Ectodermal cell (in vitro differentiated cells): ENCODE measurements around the gene CLASP1. TPM values are rescaled to one million over a fixed set of nuclear protein-coding genes. Genes with fewer than 3 reads are reported as not detected.
A peak's percentile ranks its signal among the peaks of the same experiment; 100 is the strongest.
"Not testable (repeated sequence)": the region's sequence is repeated elsewhere in the genome, so short reads cannot be mapped to it uniquely, and the experiment has no call there.

Source experiments
- H3K27ac ChIP-seq: 2 replicates; pipeline ENCODE4 v1.7.0; 2013; ENCODE audit warnings: mild to moderate bottlenecking, low read depth, low read length; ENCODE audit not compliant: insufficient read depth, poor library complexity, severe bottlenecking
- H3K27me3 ChIP-seq: 2 replicates; pipeline ENCODE4 v1.7.0; 2013; ENCODE audit warnings: mild to moderate bottlenecking, low read length; ENCODE audit not compliant: insufficient read depth, control insufficient read depth, poor library complexity, severe bottlenecking
- H3K36me3 ChIP-seq: one replicate; pipeline ENCODE4 v1.7.0; 2013; ENCODE audit warnings: low read length; ENCODE audit not compliant: control insufficient read depth, insufficient read depth
- H3K4me1 ChIP-seq: one replicate; pipeline ENCODE4 v1.7.0; 2013; ENCODE audit warnings: low read length; ENCODE audit not compliant: control insufficient read depth, insufficient read depth
- H3K4me3 ChIP-seq: 2 replicates; pipeline ENCODE4 v1.7.0; 2013; ENCODE audit warnings: low read depth, low read length, control low read depth; ENCODE audit not compliant: insufficient read depth
- H3K9me3 ChIP-seq: 2 replicates; pipeline ENCODE4 v1.7.0; 2013; ENCODE audit warnings: mild to moderate bottlenecking, low read length, moderate library complexity; ENCODE audit not compliant: control insufficient read depth
- WGBS, 2 experiments: methylation state at CpG; one replicate each; pipeline ENCODE4 v1.1.7; 2013; ENCODE audit warnings: missing lambda C conversion rate in 2 of 2; 5-methylcytosine and 5-hydroxymethylcytosine counted together
- polyA plus RNA-seq, 4 experiments: library from polyadenylated mRNA; stranded (reverse); fragments of 50-300 nt; gene quantifications; one replicate each; pipeline ENCODE4 v1.2.3, GENCODE V29; 2013

CLASP1 gene
- polyA plus RNA-seq (2013, experiment 1 of 4) = 49.5 TPM
- 60.1 TPM for polyA plus RNA-seq (2013, experiment 2 of 4)
- polyA plus RNA-seq (2013, experiment 3 of 4) = 38.0 TPM
- polyA plus RNA-seq (2013, experiment 4 of 4) = 45.3 TPM

- Histone ChIP-seq H3K4me1 (peaks cover 14% of the 10 kb centered on the region), H3K27ac (peak within 1 kb of the TSS; percentile 95), H3K27me3 (no peaks in the 10 kb centered on the region), H3K9me3 (no peaks in the 10 kb centered on the region), H3K4me3 (peak within 1 kb of the TSS; percentile 95), H3K36me3 (no peaks in the 10 kb centered on the region)
- 0% methylated on average over 35 to 36 of the region's 36 CpGs for WGBS, 2 experiments
Observed at GRCh38 chr2:121649149-121649595, at the start of gene CLASP1. TSS of gene CLASP1 (minus strand) at chr2:121649462. CDS start at chr2:121605895, 43,567 bp downstream.

GRCh38 chr2:121698318-121698930 is 49.2 kb upstream of the CLASP1 start:
- no peak overlapping the region for H3K27ac ChIP-seq
- H3K27me3 ChIP-seq = no peaks in the 10 kb centered on the region
- no peak overlapping the region for H3K4me3 ChIP-seq
- H3K4me1 ChIP-seq = no peaks in the 10 kb centered on the region
- H3K36me3 ChIP-seq = no peaks in the 10 kb centered on the region
- H3K9me3 ChIP-seq = no peaks in the 10 kb centered on the region
- WGBS, 2 experiments = 92 to 94% methylated on average over 11 of the region's 11 CpGs

GRCh38 chr2:121697108-121697631 is 47.9 kb upstream of the CLASP1 start:
- no peak overlapping the region for H3K27ac ChIP-seq
- no peaks in the 10 kb centered on the region for H3K27me3 ChIP-seq
- WGBS, 2 experiments = 57 to 58% methylated on average over 4 of the region's 4 CpGs

GRCh38 chr2:121696410-121696930 is 47.2 kb upstream of the CLASP1 start:
- 87 to 89% methylated on average over 7 of the region's 7 CpGs for WGBS, 2 experiments

More at GRCh38 chr2:121697108-121697631, 47.9 kb upstream of the CLASP1 start:
- Histone ChIP-seq H3K36me3 (no peaks in the 10 kb centered on the region), H3K9me3 (no peaks in the 10 kb centered on the region), H3K4me3 (no peak overlapping the region), H3K4me1 (no peaks in the 10 kb centered on the region)

GRCh38 chr2:121695171-121695451 is 45.8 kb upstream of the CLASP1 start:
- H3K27ac ChIP-seq = no peak overlapping the region
- 31 to 33% methylated on average over 2 of the region's 2 CpGs for WGBS, 2 experiments
- H3K9me3 ChIP-seq = no peaks in the 10 kb centered on the region
- H3K27me3 ChIP-seq = no peaks in the 10 kb centered on the region
- no peaks in the 10 kb centered on the region for H3K36me3 ChIP-seq
- H3K4me1 ChIP-seq = no peaks in the 10 kb centered on the region
- H3K4me3 ChIP-seq = no peak overlapping the region

More at GRCh38 chr2:121696410-121696930, 47.2 kb upstream of the CLASP1 start:
- H3K27me3 ChIP-seq = no peaks in the 10 kb centered on the region
- no peaks in the 10 kb centered on the region for H3K9me3 ChIP-seq
- H3K4me1 ChIP-seq = no peaks in the 10 kb centered on the region
- no peaks in the 10 kb centered on the region for H3K36me3 ChIP-seq
- H3K4me3 ChIP-seq = no peak overlapping the region
- H3K27ac ChIP-seq = no peak overlapping the region

- Histone ChIP-seq H3K4me1 (no peaks in the 10 kb centered on the region), H3K9me3 (no peaks in the 10 kb centered on the region), H3K4me3 (no peak overlapping the region), H3K27ac (no peak overlapping the region), H3K27me3 (no peaks in the 10 kb centered on the region), H3K36me3 (no peaks in the 10 kb centered on the region)
- WGBS, 2 experiments = 81 to 86% methylated on average over 6 of the region's 6 CpGs
Observed at GRCh38 chr2:121694398-121695170, 45.3 kb upstream of the CLASP1 start.

GRCh38 chr2:121690572-121690971 is 41.3 kb upstream of the CLASP1 start:
- not testable (repeated sequence) for H3K36me3 ChIP-seq, H3K27ac ChIP-seq, H3K27me3 ChIP-seq, H3K4me1 ChIP-seq, H3K9me3 ChIP-seq, H3K4me3 ChIP-seq
- 89 to 94% methylated on average over 3 of the region's 3 CpGs for WGBS, 2 experiments

GRCh38 chr2:121690095-121690494 is 40.8 kb upstream of the CLASP1 start:
- 94 to 95% methylated on average over 6 of the region's 6 CpGs for WGBS, 2 experiments
- Histone ChIP-seq H3K36me3 (no peaks in the 10 kb centered on the region), H3K9me3 (no peaks in the 10 kb centered on the region), H3K4me1 (no peaks in the 10 kb centered on the region), H3K4me3 (no peak overlapping the region), H3K27me3 (no peaks in the 10 kb centered on the region), H3K27ac (no peak overlapping the region)

- peak overlapping the region; percentile 44 for H3K27ac ChIP-seq
Observed at GRCh38 chr2:121689356-121689755, 40.1 kb upstream of the CLASP1 start.

GRCh38 chr2:121688820-121689219 is 39.6 kb upstream of the CLASP1 start:
- Histone ChIP-seq H3K27me3 (no peaks in the 10 kb centered on the region), H3K4me3 (no peak overlapping the region), H3K27ac (no peak overlapping the region), H3K4me1 (no peaks in the 10 kb centered on the region), H3K36me3 (no peaks in the 10 kb centered on the region), H3K9me3 (no peaks in the 10 kb centered on the region)
- WGBS, 2 experiments = 90 to 94% methylated on average over 2 of the region's 2 CpGs

More at GRCh38 chr2:121689356-121689755, 40.1 kb upstream of the CLASP1 start:
- Histone ChIP-seq H3K27me3 (no peaks in the 10 kb centered on the region), H3K4me3 (no peak overlapping the region), H3K36me3 (no peaks in the 10 kb centered on the region), H3K4me1 (no peaks in the 10 kb centered on the region), H3K9me3 (no peaks in the 10 kb centered on the region)
- 93 to 96% methylated on average over 3 to 4 of the region's 4 CpGs for WGBS, 2 experiments
